Left cardiac atrium (tissue), 4 donors: Measurements from ENCODE around the gene NARF. TPM values are rescaled to one million over a fixed set of nuclear protein-coding genes. Genes with fewer than 3 reads are reported as not detected.

ENCODE experiments used
- ATAC-seq, 2 donors: fragments of 200-7000 bp; cut with Tn5 transposase; one replicate each; pipeline ENCODE4 v1.9.1; 2020; ENCODE audit warnings: mild to moderate bottlenecking in 2 of 2, moderate library complexity in 2 of 2
- DNase-seq: peaks from one replicate; pipeline ENCODE4 v3.0.0-alpha.2; 2020
- intact Hi-C, 2 donors: fragments of 100-400 bp; cut with DNase I; formaldehyde crosslinking; loops; one replicate each; pipeline versions ENCODE4 v1.14.1 to v1.15.1; 2022 to 2023
- total RNA-seq, 2 donors: library from RNA; stranded (reverse); fragmentation: NEBNext Ultra II Directional; extraction: Animal tissue kit (Norgen Biotek cat#: 25700); gene quantifications; one replicate each; pipeline ENCODE4 v1.2.1, GENCODE V29; 2021
- donor health status: DM: no; HTN: yes; CAD: no.
- donor health status: DM: no; HTN: yes; CAD: no; lungs with severe emphysema.
- donor health status: DM: yes; HTN: yes; CAD: no.
- donor health status: Dilated cardiomyopathy.

Gene NARF
- total RNA-seq, 2 donors from 2014 or later: 63.7 to 65.9 TPM

- DNase-seq: no peak
- no peak for ATAC-seq
- intact Hi-C loops: no loop called here
Observed at GRCh38 chr17:82461827-82462524, 3.4 kb downstream of the NARF start.

DNA sequence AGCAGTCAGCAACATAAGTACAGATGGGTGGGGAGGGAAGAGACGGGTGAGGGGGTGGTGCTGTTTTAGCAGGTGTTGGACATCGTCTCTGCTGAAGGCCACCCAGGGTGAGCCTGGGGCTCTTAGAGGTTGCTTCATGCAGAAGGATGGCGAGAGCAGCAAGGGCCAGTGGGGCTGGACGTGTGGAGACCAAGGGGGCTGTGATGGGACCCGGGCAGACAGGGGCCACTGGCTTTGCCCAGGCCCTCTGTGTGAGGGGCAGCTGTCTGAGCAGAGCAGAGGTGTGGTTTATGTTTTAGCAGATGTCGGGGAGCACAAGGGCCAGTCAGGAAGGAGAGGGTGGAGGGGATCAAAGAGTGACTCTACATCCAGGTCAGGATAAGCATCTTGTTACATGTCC is 4.8 kb downstream of the NARF start:
- DNase-seq (no peak), ATAC-seq (no peak)
- intact Hi-C loops: no loop called here

DNA sequence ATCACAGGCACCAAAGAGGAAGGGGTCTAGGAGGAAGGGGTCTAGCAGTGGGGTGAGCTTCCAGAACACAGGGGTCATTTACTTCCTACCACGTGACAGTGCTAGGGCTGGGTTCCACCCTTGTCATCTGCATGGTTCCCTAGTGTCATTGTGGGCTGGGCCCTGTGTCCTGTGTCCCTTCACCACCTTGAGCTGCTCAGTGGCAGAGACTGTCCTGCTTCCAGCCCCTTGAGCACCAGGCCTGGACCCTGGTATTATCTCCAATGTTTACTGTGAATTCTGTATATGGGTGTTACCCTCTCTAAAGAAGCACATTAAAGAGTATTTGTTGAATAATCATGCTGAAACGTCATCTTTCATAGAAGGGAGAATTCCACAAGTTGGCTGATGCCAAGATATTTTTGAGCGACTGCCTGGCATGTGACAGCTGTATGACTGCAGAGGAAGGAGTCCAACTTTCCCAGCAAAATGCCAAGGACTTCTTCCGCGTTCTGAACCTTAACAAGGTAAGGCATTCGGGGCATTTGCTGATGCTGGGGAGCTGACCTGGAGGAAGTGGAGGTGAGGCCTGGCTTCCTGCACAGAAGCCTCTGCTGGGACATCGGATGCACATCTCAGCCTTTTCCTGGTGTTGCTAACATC is 5.5 kb downstream of the NARF start:
- ATAC-seq (peak; percentile 22 to 39), DNase-seq (no peak)
- intact Hi-C loops: no loop called here

DNA sequence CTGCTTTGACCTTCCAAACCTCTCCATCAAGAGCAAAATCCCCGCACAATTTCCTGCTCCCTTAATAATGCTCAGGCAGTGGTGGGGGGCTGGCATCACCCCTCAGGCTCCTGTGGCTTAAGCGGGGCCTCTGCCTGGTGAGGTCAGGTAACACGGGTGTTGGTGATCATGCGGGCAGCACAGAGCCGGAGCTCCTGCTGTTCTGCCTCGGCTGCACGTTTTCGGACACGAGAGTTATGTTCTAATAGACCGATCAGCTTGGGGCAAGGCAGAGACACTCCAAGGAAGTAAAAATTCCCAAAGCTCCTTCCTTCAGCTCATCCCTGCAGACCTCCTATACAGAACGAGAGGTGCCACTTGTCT is 6.0 kb downstream of the NARF start:
- ATAC-seq (no peak), DNase-seq (no peak)
- intact Hi-C loops: no loop called here

GRCh38 chr17:82465023-82465603 is 6.6 kb downstream of the NARF start:
- DNase-seq: no peak
- intact Hi-C loops: no loop called here
- ATAC-seq: no peak

GRCh38 chr17:82468692-82469091 is 10.2 kb downstream of the NARF start:
- intact Hi-C loops: no loop called here
- no peak for ATAC-seq
- no peak for DNase-seq

DNA sequence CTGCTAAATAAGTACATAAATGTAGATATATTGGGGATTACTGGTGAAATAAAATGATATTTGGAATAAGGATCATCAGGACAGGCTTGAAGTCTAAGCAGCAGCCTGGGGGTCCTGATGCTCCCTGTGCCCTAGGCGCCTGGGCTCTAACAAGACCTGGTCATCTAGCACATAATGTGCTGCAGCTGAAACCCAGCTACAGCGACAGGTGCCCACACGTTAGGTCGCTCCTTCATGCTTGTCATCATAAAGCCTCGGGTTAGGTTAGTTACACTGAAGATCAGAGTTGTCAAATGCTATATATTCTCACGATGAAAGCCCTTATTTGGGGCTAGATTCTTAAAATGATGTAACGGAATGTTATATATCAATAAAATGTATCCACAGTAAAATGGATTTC is 11.5 kb downstream of the NARF start:
- intact Hi-C loops: no loop called here
- ATAC-seq: no peak
- no peak for DNase-seq

GRCh38 chr17:82474223-82475010 is 15.9 kb downstream of the NARF start:
- ATAC-seq (no peak), DNase-seq (no peak)
- intact Hi-C loops: no loop called here

GRCh38 chr17:82475458-82475857 is 16.9 kb downstream of the NARF start:
- no peak for ATAC-seq
- DNase-seq: no peak
- intact Hi-C loops: no loop called here

DNA sequence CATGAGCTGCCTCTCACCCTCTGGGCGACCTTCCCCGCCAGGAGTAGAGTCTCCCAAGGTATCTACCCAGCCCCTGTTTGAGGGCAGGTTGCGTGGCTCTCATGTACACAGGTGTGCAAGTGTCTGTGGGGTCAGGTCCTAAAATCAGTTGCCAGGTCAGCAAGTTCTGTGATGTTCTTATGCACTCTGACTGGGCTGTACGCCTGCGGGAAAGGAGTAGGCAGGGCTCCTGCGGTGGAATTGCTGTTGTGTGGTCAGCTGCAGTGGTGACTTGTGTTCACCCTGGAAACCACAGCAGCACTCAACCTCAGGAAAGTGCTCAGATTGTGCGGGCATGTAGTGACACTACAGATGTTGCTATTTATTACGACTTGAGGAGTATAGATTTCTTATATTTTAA is 19.4 kb downstream of the NARF start:
- ATAC-seq (no peak), DNase-seq (no peak)
- intact Hi-C loops: no loop called here

DNA sequence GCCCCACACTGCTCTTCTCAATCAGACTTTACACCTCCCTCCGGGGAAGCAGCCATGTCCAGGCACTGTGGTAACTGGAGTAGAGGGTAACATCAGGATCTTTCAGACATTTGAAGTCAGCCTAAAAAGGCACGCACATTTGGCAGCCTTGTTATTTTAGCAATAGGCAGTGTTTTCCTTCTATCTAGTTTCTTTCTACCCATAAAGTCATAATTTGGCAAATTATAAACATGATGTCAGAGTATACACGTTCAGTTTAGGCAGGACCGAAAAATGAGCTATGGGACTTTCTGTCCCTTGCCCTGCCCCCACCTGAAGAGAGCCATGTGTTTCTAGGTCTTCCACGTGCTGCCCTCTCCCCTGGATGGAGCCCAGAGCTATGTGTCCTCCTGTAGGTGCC is 21.1 kb downstream of the NARF start:
- DNase-seq (no peak), ATAC-seq (peak in 1 of 2 donors; percentile 62)
- intact Hi-C loops: no loop called here

DNA sequence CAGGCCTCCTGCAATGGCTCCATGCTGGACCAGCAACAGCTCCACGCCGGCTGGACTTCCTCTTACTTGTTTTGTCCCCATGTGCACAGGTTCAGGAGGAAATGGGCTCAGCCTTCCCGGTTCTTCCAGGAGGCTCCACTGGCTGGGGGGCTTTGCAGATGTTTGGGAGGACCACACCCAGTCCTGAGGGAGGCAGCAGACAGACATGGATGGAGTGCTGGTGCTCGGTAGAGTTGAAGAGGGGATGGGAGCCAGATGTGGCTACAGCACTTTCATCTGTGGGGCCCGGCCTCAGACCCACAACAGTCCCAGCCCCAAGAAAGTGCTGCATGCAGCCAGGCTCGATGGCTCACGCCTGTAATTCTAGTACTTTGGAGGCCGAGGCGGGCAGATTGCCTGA is 21.8 kb downstream of the NARF start:
- intact Hi-C loops: no loop called here
- ATAC-seq (no peak), DNase-seq (no peak)

DNA sequence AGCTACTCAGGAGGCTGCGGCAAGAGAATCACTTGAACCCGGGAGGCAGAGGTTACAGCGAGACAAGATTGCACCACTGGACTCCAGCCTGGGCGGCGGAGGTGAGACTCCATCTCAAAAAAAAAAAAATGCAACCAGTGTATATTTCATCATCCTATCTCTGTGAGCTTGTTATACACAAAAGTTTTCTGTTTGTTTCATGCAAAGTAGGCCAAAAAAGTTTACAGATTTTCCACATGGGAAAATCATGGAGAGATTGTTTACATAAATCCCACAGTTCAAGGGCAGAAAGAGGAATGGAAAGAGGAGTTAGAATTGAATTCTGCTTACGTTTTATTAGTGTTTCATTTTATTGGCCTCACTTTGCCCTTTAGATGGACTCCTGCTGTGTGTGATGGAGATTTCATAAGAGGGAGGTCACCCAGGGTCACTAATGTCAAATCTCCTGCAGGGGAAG is 24.7 kb downstream of the NARF start:
- ATAC-seq (no peak), DNase-seq (no peak)
- intact Hi-C loops: no loop called here

- ATAC-seq (no peak), DNase-seq (no peak)
- intact Hi-C loops: no loop called here
Observed at GRCh38 chr17:82483836-82484235, 25.3 kb downstream of the NARF start.

DNA sequence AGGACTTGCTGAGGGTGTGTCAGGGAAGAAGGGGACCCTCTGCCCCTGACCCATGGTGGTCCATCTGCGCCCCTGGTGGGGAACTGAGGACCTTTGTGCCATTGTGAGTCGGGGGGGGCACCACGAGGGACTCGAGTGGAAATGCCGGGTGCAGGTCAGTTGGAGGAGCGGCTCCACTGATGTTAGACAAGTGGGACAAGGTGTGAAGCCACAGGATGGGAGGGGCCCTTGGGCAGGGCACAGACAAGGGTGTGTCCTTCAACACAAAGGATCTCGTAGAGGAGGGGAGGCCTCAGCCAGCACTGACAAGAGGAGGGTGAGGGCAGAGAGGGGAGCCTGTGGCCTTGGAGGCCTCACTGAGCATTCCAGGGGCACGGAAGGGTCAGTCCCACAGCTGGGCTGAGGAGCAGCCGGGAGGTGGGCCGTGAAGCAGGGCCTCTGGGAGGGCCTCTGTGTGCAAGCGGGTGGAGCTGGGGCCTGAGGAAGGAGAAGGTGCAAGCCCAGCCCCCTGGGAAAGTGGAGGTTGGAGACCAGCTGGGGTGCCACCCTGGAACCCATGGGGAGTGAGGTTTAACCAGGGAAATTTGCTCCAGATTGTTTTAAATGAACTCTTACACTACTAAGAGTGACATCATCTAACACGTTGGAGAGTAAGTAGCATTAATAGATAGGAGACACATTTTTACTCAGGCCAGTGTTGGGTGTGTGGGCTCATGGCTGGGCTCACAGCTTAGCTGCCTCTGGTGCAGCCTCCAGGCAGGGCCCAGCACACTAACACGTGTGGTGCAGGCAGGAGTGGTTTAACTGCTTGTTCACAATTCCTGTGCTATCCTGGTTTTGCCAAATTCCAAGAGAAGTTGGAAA is 27.9 kb downstream of the NARF start:
- ATAC-seq (no peak), DNase-seq (no peak)
- intact Hi-C loops: no loop called here

GRCh38 chr17:82487910-82488309 is 29.4 kb downstream of the NARF start:
- DNase-seq (no peak), ATAC-seq (peak; percentile 53 to 54)
- intact Hi-C loops: no loop called here

DNA sequence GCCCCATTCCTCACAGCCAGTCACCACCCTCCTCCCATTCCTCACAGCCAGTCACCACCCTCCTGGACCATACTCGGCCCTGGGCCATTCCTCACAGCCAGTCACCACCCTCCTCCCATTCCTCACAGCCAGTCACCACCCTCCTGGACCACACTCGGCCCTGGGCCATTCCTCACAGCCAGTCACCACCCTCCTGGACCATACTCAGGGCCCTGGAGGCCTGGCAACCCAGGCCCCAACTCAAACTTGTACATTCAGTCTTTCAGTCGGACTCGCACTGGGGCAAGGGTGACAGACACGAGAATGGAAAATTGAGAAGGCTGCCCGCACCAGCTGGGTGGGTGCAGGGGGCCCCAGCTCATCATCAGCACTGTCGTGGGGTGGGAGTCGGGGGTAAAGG is 30.6 kb downstream of the NARF start:
- peak; percentile 70 for DNase-seq
- ATAC-seq: peak; percentile 88 to 93
- intact Hi-C loops: no loop called here

GRCh38 chr17:82489851-82490511 is 31.4 kb downstream of the NARF start:
- DNase-seq: no peak
- no peak for ATAC-seq
- intact Hi-C loops: no loop called here
